Ecto neural progenitor cell (in vitro differentiated cells): ENCODE data around the gene ARSB.
A peak's percentile ranks its signal among the peaks of the same experiment; 100 is the strongest.
"Not testable (repeated sequence)": the region's sequence is repeated elsewhere in the genome, so short reads cannot be mapped to it uniquely, and the experiment has no call there.

Experiments used
- DNase-seq: peaks from one replicate; pipeline ENCODE4 v3.0.0-alpha.2; 2018; ENCODE audit warnings: low spot score

The ARSB gene

DNA sequence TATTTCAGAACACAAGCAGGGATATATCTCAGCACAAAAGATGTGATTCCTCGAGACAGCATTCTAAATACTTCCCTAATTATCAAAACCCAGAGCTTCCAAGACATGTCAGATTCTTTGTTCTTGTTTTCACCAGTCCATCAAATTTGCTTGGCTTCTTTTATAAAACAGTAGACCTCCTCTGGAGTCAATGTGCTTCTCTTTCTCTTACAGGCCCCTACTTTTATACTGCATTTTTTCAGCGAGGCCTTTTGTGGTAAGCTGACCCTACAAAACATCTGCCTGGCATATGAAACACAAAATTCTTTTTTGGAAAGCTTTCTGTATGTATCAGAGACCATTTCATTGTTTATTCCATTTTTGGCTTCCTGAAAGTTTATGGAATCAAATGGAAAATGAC, 81.8 kb downstream of the ARSB start:
- no peak for DNase-seq

DNA sequence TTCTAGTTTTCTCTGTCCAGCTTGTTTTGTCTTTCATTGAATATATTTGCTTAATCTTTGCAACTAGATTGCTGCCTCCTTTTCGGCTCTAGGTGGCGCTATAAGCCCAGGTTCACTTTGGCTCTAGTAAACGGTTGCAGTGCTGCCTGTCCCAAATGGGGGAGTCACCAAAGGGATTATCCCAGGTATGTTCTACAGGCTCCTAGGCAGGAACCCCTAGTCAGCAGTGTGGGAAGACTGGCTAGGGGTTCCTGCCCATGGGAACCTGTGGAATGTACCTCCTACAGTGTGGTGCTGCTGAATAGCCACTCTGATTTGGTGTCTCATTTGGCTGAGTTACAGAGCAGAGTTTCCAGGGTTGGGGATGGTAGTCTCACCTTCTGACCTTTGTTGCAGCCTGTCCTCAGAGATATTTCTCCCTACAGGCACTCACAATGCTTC, 85.2 kb downstream of the ARSB start:
- peak; percentile 64 for DNase-seq

DNA sequence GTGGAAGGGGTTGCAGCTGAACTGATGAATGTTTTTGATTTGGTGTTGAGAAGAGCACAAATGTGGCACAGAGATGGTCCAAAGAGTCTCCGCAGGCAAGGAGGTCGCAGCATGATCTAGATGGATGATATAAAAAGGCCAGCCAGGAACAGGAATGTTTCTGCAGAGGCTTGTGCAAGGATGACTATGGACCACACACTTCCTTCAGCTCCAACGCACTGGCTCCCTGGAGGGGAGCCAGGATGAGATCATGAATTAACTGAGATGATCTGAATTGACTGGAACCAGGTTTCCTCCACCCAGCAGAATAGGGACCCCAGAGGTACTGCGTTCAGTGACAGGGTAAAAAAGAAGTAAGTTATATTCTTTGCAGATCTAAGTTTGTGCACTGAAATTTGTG, 89.0 kb downstream of the ARSB start:
- no peak for DNase-seq

DNA sequence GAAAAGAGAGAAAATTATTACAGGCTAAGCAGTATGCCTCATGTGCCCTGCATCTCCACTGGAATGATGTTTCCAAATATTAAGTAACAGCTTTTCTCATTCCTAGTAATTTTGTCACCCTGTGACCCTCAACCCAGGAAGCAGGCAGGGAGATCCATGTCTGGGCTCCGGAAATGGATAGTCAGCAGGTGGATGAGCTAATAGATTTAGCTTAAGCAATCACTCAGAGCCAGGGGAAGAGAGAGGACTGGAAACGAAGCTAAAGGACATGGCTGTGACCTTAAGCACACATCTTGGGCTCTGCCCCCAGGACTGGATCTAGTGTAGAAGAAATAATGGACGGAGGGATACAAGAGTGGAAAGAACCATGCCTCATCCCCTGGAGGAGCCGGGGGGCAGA, 89.5 kb downstream of the ARSB start:
- DNase-seq, result no peak

DNA sequence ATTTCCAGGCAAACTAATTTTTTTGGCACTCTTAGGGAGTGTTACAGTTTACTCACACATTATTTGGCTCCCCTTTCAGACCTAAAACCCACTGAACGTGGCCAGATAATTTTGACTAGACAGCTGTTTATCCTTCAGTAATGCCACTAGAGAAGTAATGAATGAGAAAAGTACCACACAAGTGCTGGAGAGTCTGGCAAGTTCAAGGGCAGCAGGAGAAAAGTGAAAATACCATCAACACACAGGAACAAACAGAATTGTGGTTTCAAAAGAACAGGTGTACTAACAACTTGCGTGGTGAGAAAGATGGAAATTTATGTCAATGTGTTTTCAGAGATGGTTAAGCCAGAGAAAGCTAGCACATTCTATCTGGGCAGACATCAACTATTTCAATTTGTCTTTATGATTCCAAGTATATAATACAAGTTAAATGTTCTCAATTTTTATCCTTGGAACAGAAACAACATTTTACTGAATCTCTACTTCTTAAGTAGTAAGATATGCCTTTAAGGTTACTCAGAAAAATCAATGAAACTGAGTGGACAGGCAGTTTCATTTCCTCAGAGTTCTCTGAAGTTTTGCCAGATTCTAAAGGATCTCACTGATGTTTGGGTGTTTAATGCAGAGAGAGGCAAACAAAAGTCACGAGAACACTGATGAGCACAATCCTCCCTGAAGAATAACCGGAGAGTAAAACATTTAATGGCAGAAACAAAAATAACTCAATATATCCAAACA, 91.0 kb downstream of the ARSB start:
- no peak for DNase-seq

DNA sequence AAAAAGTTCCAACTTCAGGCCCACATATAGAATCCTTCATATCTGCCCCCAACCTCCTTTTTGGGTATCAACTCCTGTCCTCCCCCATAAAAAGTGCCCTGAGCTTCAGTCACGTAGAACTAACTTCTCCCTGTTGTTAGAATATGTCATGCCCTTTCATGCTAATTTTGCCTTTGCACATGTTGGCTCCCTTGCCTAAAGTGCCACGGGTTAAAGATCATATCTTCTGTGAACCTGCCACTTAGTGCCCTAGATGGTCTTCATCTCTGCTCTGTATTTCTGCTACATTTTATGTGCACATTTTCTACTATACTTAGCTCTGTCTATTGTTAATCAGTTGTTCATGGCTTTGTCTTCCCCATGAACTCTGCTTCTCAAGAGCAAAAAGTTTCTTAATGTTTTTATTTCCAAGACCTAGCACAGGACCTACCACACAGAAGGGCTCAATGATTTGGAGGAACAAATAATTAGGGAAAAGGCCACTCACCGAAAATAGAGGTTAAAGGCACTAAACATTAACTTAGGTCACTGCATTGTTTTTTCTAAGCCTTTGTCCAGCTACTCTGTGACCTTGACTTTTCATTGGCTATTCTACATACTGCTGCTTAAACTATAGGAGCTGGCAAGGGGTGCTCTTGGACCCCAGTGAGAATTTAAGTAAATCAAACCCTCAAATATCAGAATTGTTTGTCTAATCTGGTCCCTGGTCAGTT, 94.3 kb downstream of the ARSB start:
- no peak for DNase-seq

DNA sequence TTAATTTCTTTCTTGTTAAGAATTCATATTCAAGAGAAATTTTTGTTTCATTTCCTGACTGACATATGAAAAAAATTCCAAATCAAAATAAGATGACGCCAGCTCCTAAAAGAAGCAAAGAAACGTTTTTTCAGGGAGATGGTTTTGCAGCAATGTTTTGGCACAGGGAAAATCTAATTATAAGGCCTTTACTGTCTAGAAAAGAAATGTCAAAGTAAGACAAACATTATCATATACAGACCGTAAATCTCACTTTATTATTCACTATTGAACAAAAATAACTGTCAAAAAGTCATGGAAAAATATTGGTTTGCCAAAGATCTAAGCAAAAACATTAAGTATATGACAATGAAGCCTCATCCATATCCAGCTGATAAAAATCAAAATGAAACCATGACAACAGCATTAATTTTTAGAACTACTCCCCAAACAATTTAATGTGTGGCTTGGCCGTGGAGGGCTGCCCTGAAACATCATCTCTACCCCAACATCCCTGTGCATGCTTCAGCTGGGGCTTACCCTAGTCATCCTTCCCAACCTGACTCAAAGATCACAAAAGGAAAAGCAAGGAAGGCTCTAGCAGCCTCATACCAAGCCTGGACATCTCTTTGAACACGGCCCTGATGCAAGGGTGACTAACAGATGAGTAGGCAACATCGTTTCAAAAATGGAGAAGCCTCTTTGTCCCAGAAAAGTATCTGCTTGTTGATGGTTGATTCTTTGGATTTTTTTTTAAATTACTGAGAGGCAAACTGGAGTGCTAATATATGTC, 95.6 kb downstream of the ARSB start:
- no peak for DNase-seq

DNA sequence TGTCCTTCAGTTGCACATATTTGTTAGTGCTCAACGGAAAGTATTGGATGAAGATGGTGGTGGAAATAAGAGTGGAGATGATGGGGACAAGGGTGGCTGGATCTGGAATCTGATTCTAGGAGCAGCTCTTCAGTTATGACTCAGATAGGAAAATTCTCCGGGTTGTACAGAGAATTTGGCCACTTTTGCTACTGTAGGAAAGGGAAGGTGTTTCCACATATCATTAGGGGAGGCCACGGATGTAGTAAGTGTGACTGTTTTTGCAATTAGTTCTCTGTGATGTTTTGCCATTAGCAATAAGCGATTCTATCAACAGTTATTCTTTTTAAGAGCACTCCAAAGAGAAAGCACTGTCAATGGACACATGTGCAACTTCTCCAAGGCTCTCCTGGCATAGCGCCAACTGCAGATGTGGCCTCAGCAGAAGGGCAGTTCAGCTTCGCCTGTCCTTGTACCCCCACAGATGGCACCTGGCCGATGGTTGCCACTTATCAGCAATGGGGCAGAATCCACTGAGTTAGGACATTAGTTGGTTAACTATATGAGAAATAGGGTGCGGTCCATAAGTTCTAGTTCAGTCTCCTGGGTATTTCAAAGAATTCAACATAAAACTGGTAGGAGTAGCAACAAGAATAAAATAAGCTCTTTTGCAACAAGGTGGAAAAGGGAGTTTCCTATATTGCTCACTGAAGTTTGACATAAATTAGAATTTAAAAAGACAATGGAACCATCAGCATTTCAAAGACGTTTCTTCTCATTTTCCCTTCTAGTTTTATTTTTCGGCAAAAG, 96.3 kb downstream of the ARSB start:
- no peak for DNase-seq

DNA sequence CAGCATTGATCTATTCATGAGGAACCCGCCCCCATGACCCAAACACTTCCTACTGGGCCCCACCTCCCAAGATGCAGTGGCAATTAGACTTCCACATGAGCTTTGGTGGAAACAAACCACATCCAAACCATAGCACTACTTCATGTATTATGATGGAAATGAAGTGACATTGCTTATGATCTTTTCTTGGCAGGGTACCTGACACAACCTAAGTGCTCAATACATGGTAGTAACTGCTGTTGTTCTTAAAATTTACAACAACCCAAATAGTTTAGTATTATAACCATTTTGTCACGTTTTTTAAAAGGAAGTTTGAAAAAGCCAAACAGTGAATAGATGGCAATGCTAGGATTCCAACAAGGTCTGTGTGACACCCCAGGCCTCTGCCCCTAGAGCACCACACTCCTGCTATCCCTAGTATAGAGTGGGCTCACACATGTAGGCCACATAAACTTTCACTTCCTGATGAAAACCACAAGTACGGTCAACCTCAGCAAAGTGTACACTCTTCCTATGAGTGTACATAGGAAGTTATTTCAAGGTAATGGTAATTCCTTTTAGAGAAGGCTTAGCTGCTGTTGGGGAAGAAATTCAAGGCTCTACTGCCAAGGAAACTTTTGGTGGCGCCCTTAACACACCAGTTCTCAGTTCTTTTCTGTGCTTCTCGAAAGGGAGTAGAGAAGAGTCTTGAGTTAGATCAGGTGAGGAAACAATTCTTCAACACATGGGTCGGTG, 97.6 kb downstream of the ARSB start:
- DNase-seq, result no peak

DNA sequence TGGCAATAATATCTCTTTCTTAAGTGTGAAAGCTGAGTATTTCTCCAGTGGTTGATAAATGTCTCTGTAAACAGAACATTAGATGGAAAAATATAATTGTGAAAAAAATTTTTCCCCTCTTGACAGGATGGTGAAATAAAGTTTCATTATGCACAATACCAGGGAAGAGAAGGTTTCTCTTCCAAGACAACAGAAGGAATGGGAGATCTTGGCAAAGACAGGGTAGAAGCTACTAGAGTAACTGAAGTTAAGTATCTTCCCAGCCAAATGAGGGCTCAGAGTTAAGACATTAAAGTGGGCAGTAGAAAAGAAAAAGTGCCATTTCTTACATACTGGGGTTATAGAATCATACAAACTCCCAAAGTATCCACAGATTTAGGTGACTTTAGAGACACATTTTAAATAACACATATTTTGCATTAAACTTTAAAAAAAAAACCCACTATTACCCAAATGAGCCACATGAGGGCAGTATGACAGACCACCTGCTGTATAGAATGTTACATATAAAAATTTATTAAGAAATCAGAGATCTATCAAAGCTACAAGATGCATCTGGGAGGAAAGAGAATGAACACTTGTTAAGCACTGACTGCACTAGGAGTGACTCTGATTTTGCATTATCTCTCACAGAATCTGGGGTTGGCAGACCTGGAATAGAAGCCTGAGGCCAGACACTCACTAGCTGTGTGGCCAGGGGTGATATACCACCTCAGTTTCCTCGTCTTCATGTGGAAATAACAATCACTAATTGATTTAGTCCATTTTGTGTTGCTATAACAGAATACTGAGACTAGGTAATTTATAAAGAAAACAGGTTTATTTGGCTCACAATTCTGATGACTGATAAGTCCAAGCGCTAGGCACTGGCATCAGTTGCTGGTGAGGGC, 98.5 kb downstream of the ARSB start:
- no peak for DNase-seq

DNA sequence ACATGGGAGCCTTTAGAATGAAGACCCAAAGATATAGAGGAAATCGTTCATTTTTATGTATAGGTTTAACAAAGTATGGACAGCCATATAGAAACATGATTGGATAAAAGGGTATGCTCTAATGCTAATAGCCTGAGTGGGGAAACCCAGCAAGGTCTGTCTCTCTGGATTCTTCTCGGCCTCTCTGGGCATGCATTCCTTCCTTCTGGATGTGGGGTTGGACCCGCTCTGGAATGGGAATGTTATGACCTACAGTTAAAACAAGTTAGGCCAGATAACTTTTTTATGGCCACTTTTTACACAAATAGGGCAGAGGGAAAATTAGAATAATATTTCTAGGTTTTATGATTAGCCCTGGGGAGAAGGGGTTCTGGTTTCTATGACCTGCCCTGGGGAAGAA, 103.2 kb downstream of the ARSB start:
- DNase-seq, result no peak

DNA sequence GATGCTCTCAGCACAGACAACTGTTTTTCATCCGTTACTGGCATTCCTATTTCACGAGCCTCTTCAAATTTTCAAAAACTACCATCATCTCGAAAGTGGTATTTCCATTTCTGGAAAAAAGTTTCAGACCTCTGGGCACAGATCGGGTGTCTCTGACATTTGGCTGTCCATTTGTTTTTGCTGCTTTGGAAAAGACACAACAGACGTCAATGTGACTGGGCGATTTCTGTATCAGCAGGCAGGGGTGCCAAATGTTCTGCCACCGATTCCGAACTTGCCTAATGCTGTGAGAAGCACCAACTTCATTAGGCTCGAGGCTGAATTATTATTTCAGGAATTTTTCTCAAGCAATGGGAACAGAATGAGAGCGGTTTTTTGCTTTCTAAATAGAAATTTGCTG, 105.6 kb downstream of the ARSB start:
- DNase-seq, result no peak

DNA sequence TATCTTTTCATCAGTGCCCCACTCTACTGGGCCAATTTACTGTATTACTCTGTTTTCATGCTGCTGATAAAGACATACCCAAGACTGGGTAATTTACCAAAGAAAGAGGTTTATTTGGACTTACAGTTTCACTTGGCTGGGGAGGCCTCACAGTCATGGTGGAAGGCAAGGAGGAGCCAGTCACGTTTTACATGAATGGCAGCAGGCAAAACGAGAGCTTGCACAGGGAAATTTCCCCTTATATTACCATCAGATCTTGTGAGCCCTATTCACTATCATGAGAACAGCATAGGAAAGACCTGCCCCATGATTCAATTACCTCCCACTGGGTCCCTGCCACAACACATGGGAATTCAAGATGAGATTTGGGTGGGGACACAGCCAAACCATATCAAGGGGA, 119.0 kb downstream of the ARSB start:
- DNase-seq, result not testable (repeated sequence)

DNA sequence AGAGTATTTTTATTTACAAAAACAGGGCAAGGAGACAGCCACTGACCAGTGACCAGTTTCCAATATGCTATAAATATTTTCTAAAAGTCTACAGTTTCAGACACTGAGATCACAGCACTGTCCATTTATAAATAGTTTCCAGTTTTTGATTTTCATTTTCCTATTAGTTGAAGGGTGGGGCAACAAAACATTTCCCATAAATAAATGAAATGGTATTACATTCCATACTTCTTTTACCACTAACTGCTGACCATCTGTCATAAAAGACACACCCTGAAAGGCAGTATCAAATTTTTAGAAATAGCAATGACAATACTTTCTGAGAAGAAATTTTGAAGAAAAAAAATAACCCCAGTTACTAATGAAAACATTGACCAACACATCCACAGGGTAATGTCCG, 126.7 kb downstream of the ARSB start:
- DNase-seq, result no peak

DNA sequence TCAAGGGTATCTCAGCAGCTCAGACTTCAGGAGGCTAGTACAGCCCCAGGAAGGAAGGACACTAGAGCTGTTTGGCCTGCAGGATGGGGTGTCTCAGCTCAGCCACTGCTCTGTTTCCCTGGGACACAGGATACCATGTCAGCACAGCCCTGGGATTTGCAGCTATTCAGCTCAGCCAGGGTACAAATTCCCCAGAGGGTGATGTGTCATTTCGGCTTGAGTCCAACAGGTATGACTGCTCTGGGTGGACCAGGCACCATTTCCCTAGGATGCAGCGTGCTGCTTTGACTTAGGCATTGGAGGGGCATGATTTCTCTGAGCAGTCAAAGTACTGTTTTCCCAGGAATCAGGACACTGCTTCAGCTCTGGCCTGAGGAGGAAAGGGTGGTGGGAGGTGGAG, 130.1 kb downstream of the ARSB start:
- no peak for DNase-seq

DNA sequence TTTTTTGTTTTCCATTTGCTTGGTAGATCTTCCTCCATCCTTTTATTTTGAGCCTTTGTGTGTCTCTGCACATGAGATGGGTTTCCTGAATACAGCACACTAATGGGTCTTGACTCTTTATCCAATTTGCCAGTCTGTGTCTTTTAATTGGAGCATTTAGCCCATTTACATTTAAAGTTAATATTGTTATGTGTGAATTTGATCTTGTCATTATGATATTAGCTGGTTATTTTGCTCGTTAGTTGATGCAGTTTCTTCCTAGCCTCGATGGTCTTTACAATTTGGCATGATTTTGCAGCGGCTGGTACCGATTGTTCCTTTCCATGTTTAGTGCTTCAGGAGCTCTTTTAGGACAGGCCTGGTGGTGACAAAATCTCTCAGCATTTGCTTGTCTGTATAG, 133.2 kb downstream of the ARSB start:
- not testable (repeated sequence) for DNase-seq

DNA sequence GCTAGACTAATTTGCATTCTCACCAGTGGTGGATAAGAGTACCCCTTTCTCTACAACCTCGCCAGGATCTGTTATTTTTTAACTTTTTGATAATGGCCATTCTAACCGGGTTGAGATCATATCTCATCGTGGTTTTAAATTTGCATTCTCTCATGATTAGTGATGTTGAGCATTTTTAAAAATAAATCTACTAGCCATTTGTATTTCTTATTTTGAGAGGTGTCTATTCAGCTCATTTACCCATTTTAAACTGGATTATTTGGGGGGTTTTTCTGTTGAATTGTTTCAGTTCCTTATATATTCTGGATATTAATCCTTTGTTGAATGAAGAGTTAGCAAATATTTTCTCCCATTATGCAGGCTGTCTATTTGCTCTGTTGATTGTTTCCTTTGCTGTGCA, 139.6 kb downstream of the ARSB start:
- DNase-seq, result no peak

DNA sequence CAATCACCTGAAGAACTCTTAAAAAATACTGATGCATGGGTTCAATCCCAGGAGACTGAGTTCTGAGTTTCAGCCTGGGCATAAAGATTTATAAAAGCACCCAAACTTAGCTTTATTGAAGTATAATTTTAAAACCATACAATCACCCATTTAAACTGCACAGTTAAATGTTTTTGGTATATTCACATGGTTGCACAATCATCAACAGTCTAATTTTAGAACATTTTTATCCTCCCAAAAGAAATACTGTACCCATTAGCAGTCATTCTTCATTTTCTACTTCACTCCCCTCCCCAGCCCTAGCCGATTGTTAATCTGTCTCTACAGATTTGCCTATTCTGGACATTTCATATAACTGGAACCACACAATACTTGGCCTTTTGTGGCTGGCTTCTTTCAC, 141.7 kb downstream of the ARSB start:
- DNase-seq, result no peak

DNA sequence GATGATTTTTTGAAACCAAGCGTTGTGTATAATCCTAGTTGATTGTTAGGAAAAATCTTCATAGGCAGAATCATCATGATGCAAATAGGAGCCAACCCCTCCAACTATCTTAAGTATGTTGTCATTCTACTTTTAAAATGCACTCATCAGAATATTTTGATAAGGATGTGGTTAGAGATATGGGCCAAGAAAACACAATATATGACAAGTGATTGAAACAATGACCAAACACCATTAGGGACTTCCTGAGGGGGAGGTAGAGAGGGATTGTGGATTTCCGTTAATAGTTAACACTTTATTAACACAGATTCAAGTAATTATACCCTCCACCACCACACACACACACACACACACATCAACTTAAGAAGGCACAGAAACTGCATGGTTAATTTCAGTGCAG, 143.3 kb downstream of the ARSB start:
- DNase-seq, result no peak

DNA sequence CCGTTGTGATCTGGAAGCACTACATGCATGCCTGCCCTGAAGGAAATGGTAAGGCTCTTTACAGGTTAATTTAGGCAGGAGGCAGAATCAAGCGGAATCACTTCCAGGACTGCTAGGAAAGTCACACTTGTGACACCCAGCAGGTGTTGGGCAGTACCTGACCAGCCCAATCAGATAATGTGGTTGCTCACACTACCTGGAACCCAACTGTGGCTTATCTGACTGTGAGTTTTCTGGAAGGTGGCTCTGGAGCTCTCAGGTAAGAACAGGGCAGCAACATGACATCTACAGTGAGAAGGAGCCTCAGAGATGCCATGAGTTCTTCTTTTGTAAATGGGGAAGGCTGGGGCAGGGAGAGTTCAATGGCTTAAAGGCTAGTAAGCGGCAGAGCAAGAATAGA, 146.4 kb downstream of the ARSB start:
- DNase-seq, result no peak

DNA sequence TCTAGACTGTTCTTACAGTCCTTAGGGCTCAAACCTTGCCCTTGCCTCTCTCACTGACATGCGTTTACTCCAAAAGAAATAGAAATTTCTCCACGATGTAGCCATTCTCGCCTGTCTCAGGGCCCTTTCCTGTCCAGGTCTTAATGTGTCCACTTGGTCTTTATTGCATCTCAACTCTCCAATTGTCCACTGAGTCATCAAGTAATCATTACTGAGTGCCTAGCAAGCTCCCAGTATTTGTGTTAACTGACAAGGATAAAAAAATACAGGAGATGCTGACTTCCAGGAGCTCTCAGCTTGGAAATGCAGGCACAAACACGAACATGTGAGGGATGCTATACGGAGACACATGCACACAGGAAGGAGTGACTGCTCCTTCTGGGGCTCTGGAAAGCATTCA, 147.3 kb downstream of the ARSB start:
- DNase-seq, result no peak
